Testis (tissue), 2 donors: ENCODE results near the gene PRR9.

Source experiments
- CTCF ChIP-seq, 3 experiments: fragments of 450-650 bp in 2 of 3; fragments of 200-600 bp in 1 of 3; sonication (generic) in 1 of 3; IDR thresholded peaks; one replicate each; pipeline ENCODE4 v1.5.1; 2016 to 2019; ENCODE audit warnings: antibody characterized with exemption in 3 of 3, mild to moderate bottlenecking in 2 of 3, moderate library complexity in 1 of 3
- POLR2A ChIP-seq: fragments of 450-650 bp; IDR thresholded peaks from one replicate; pipeline ENCODE4 v1.6.1; 2017; ENCODE audit warnings: antibody characterized with exemption, mild to moderate bottlenecking, moderate library complexity

DNA sequence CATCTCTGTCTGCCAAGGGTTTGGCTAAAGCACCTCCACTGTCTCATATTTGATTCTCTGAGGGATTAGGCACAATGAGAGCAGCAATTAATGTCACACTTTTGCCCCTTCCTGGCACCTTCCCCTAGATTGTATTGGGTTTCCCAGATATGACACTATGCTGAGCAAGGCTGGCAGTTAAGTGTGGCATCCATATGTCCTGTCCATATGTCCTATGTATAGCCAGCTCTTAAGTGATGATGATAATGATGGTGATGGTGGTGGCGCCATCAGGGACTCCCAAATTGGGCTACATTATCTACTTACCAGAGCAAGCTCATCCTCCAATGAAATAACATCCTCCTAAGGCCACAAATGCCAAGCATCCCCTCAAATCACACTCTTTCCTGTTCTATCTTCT is 28.6 kb downstream of the PRR9 start:
- no peak for TF ChIP-seq CTCF (IDR thresholded peaks at IDR 0.05)
- TF ChIP-seq POLR2A = no peak
